Stimulated activated naive CD8-positive, alpha-beta T cell treated with anti-CD3 and anti-CD28 coated beads, Interleukin-15, Interleukin-2, amounts not matched to agents 100 U/mL and 50 U/mL, for 24 hours (primary cell): ENCODE data around the gene SLC2A9.
A peak's percentile ranks its signal among the peaks of the same experiment; 100 is the strongest.

Source experiments
- ATAC-seq: fragments of 150-1000 bp; cut with Tn5 transposase; one replicate; pipeline ENCODE4 v1.10.0; 2021
- DNase-seq: peaks from one replicate; pipeline ENCODE4 v3.0.0; 2021

Gene SLC2A9

GRCh38 chr4:10019521-10020051 lies 1.7 kb downstream of the SLC2A9 start:
- no peak for DNase-seq
- ATAC-seq: no peak

GRCh38 chr4:10018818-10019461 lies 2.4 kb downstream of the SLC2A9 start:
- DNase-seq: peak; percentile 93
- ATAC-seq: peak; percentile 98

GRCh38 chr4:10017037-10017893 lies 4.0 kb downstream of the SLC2A9 start:
- no peak for DNase-seq
- no peak for ATAC-seq

- ATAC-seq (no peak), DNase-seq (no peak)
These were observed 5.1 kb downstream of the SLC2A9 start for GRCh38 chr4:10016169-10016568.

GRCh38 chr4:10015140-10015753 lies 6.0 kb downstream of the SLC2A9 start:
- DNase-seq: peak; percentile 49

GRCh38 chr4:10013722-10014121 lies 7.6 kb downstream of the SLC2A9 start:
- ATAC-seq (peak; percentile 51), DNase-seq (peak; percentile 64)

More at GRCh38 chr4:10015140-10015753, 6.0 kb downstream of the SLC2A9 start:
- no peak for ATAC-seq

GRCh38 chr4:10011885-10012284 lies 9.4 kb downstream of the SLC2A9 start:
- no peak for DNase-seq
- no peak for ATAC-seq

GRCh38 chr4:10011277-10011676 lies 10.0 kb downstream of the SLC2A9 start:
- DNase-seq (no peak), ATAC-seq (no peak)

GRCh38 chr4:10009861-10010500 lies 11.3 kb downstream of the SLC2A9 start:
- ATAC-seq: no peak
- no peak for DNase-seq

GRCh38 chr4:10008609-10009005 lies 12.7 kb downstream of the SLC2A9 start:
- no peak for ATAC-seq
- no peak for DNase-seq

- ATAC-seq (no peak), DNase-seq (no peak)
These were observed 13.3 kb downstream of the SLC2A9 start for GRCh38 chr4:10007793-10008608.

GRCh38 chr4:10007436-10007740 lies 13.9 kb downstream of the SLC2A9 start:
- ATAC-seq (peak; percentile 24), DNase-seq (no peak)

GRCh38 chr4:10006601-10007435 lies 14.5 kb downstream of the SLC2A9 start:
- ATAC-seq (peak; percentile 41), DNase-seq (no peak)

- DNase-seq (no peak), ATAC-seq (no peak)
These were observed 15.1 kb downstream of the SLC2A9 start for GRCh38 chr4:10006231-10006600.

GRCh38 chr4:10005632-10006031 lies 15.7 kb downstream of the SLC2A9 start:
- no peak for DNase-seq
- no peak for ATAC-seq

- DNase-seq (peak; percentile 35), ATAC-seq (peak; percentile 83)
These were observed 17.6 kb downstream of the SLC2A9 start for GRCh38 chr4:10003666-10004065.

- DNase-seq: no peak
- ATAC-seq: no peak
These were observed 19.0 kb downstream of the SLC2A9 start for GRCh38 chr4:10002278-10002677.

- DNase-seq (no peak), ATAC-seq (no peak)
These were observed 19.5 kb downstream of the SLC2A9 start for GRCh38 chr4:10001757-10002156.

- DNase-seq (no peak), ATAC-seq (peak; percentile 62)
These were observed 21.2 kb downstream of the SLC2A9 start for GRCh38 chr4:9999956-10000561.

- ATAC-seq: no peak
- no peak for DNase-seq
These were observed 23.4 kb downstream of the SLC2A9 start for GRCh38 chr4:9997886-9998285.
